Peyer's patch (tissue), 4 donors: ENCODE results near the gene CNOT6L. TPM values are rescaled to one million over a fixed set of nuclear protein-coding genes. Genes with fewer than 3 reads are reported as not detected.

Experiments
- DNase-seq, 3 donors: peaks; one replicate each; pipeline ENCODE4 v3.0.0-alpha.2; 2017 to 2019
- H3K27ac ChIP-seq, 4 donors: fragments of 200-600 bp; sonication (generic); one replicate each; pipeline ENCODE4 v1.5.1; 2016 to 2019
- H3K27me3 ChIP-seq, 2 donors: fragments of 200-600 bp; sonication (generic); one replicate each; pipeline ENCODE4 v1.5.1; 2019
- H3K36me3 ChIP-seq, 3 donors: fragments of 200-600 bp; sonication (generic); one replicate each; pipeline ENCODE4 v1.5.1; 2016 to 2019
- H3K4me1 ChIP-seq, 4 donors: fragments of 200-600 bp; sonication (generic); one replicate each; pipeline ENCODE4 v1.5.1; 2016 to 2019
- H3K4me3 ChIP-seq, 4 donors: fragments of 200-600 bp; sonication (generic); 1 replicate in 3 of 4; 2 replicates in 1 of 4; pipeline ENCODE4 v1.5.1; 2016 to 2019; ENCODE audit warnings: mild to moderate bottlenecking in 1 of 4
- H3K9me3 ChIP-seq, 4 donors: fragments of 200-600 bp; sonication (generic); one replicate each; pipeline ENCODE4 v1.5.1; 2016 to 2019; ENCODE audit warnings: mild to moderate bottlenecking in 1 of 4
- CTCF ChIP-seq, 6 experiments: fragments of 450-650 bp in 4 of 6; fragments of 200-600 bp in 2 of 6; sonication (generic) in 1 of 6; IDR thresholded peaks; one replicate each; pipeline ENCODE4 v1.5.1; 2017 to 2019; ENCODE audit warnings: antibody characterized with exemption in 6 of 6, mild to moderate bottlenecking in 3 of 6, moderate library complexity in 1 of 6
- POLR2A ChIP-seq, 2 donors: fragments of 450-650 bp; IDR thresholded peaks; one replicate each; pipeline ENCODE4 v1.5.1; 2017; ENCODE audit warnings: antibody characterized with exemption in 2 of 2, mild to moderate bottlenecking in 2 of 2, moderate library complexity in 2 of 2
- total RNA-seq, 4 donors: library from RNA; depleted of rRNA; stranded (reverse); fragments of >200 nt; gene quantifications; one replicate each; pipeline ENCODE4 v1.1.0, GENCODE V29; 2016

Gene CNOT6L
- total RNA-seq, 4 donors from 2014 or later = 20.4 to 43.3 (median 33.6) TPM

- no peak overlapping the region for H3K27ac ChIP-seq
- no peaks in the 10 kb centered on the region for H3K27me3 ChIP-seq
- no peaks in the 10 kb centered on the region for H3K36me3 ChIP-seq
- DNase-seq = no peak
- TF ChIP-seq CTCF (IDR thresholded peaks at IDR 0.05) (no peak), POLR2A (IDR thresholded peaks at IDR 0.05) (no peak)
- no peak overlapping the region for H3K4me3 ChIP-seq
- H3K9me3 ChIP-seq = no peaks in the 10 kb centered on the region
- H3K4me1 ChIP-seq = peaks cover 0 to 4% (median 0%) of the 10 kb centered on the region in 4 donors
Measured at GRCh38 chr4:77848508-77848907, 29.3 kb upstream of the CNOT6L start.

GRCh38 chr4:77845929-77846328 is 26.8 kb upstream of the CNOT6L start:
- no peak for TF ChIP-seq POLR2A (IDR thresholded peaks at IDR 0.05)
- TF ChIP-seq CTCF (IDR thresholded peaks at IDR 0.05) = no peak
- Histone ChIP-seq H3K4me3 (no peak overlapping the region), H3K27ac (no peak overlapping the region), H3K36me3 (no peaks in the 10 kb centered on the region), H3K27me3 (no peaks in the 10 kb centered on the region), H3K9me3 (no peaks in the 10 kb centered on the region), H3K4me1 (no peaks in the 10 kb centered on the region)
- DNase-seq = no peak

GRCh38 chr4:77845400-77845799 is 26.2 kb upstream of the CNOT6L start:
- Histone ChIP-seq H3K4me3 (no peak overlapping the region), H3K36me3 (no peaks in the 10 kb centered on the region), H3K27ac (no peak overlapping the region), H3K27me3 (no peaks in the 10 kb centered on the region), H3K9me3 (no peaks in the 10 kb centered on the region), H3K4me1 (no peaks in the 10 kb centered on the region)
- TF ChIP-seq POLR2A (IDR thresholded peaks at IDR 0.05) (no peak), CTCF (IDR thresholded peaks at IDR 0.05) (no peak)
- no peak for DNase-seq

- Histone ChIP-seq H3K9me3 (no peaks in the 10 kb centered on the region), H3K4me3 (no peak overlapping the region), H3K36me3 (no peaks in the 10 kb centered on the region), H3K27ac (no peak overlapping the region), H3K4me1 (no peaks in the 10 kb centered on the region), H3K27me3 (no peaks in the 10 kb centered on the region)
- TF ChIP-seq POLR2A (IDR thresholded peaks at IDR 0.05) = no peak
- no peak for TF ChIP-seq CTCF (IDR thresholded peaks at IDR 0.05)
- no peak for DNase-seq
Measured at GRCh38 chr4:77844363-77844762, 25.2 kb upstream of the CNOT6L start.

- Histone ChIP-seq H3K4me1 (no peaks in the 10 kb centered on the region), H3K9me3 (no peaks in the 10 kb centered on the region), H3K27ac (no peak overlapping the region), H3K36me3 (no peaks in the 10 kb centered on the region), H3K27me3 (no peaks in the 10 kb centered on the region), H3K4me3 (no peak overlapping the region)
- DNase-seq = no peak
- TF ChIP-seq POLR2A (IDR thresholded peaks at IDR 0.05) (no peak), CTCF (IDR thresholded peaks at IDR 0.05) (no peak)
Measured at GRCh38 chr4:77843628-77844027, 24.5 kb upstream of the CNOT6L start.

GRCh38 chr4:77834403-77834802 is 15.2 kb upstream of the CNOT6L start:
- H3K9me3 ChIP-seq = no peaks in the 10 kb centered on the region
- H3K27ac ChIP-seq = no peak overlapping the region
- TF ChIP-seq CTCF (IDR thresholded peaks at IDR 0.05) = no peak
- TF ChIP-seq POLR2A (IDR thresholded peaks at IDR 0.05) = no peak
- DNase-seq = no peak
- no peaks in the 10 kb centered on the region for H3K4me1 ChIP-seq
- H3K27me3 ChIP-seq = no peaks in the 10 kb centered on the region
- H3K4me3 ChIP-seq = no peak overlapping the region
- H3K36me3 ChIP-seq = no peaks in the 10 kb centered on the region
